SW480 (cell line): ENCODE data around the gene IQSEC1.

ENCODE experiments used
- DNase-seq: peaks from one replicate; pipeline ENCODE4 v3.0.0-alpha.2; 2016; ENCODE audit warnings: low spot score

IQSEC1 gene

GRCh38 chr3:12954180-12954579 lies 119.0 kb downstream of the IQSEC1 start:
- DNase-seq, result no peak

- no peak for DNase-seq
Measured at GRCh38 chr3:12953201-12953995, 119.8 kb downstream of the IQSEC1 start.

GRCh38 chr3:12952343-12953200 lies 120.7 kb downstream of the IQSEC1 start:
- no peak for DNase-seq

- no peak for DNase-seq
Measured at GRCh38 chr3:12948891-12949711, 124.1 kb downstream of the IQSEC1 start.

GRCh38 chr3:12948371-12948770 lies 124.9 kb downstream of the IQSEC1 start:
- DNase-seq, result no peak

GRCh38 chr3:12947504-12948369 lies 125.5 kb downstream of the IQSEC1 start:
- DNase-seq, result peak; percentile 6

GRCh38 chr3:12946649-12947316 lies 126.4 kb downstream of the IQSEC1 start:
- no peak for DNase-seq

GRCh38 chr3:12946251-12946648 lies 127.0 kb downstream of the IQSEC1 start:
- no peak for DNase-seq

- DNase-seq, result no peak
Measured at GRCh38 chr3:12944849-12945248, 128.4 kb downstream of the IQSEC1 start.

- DNase-seq, result no peak
Measured at GRCh38 chr3:12944413-12944812, 128.8 kb downstream of the IQSEC1 start.

- no peak for DNase-seq
Measured at GRCh38 chr3:12943124-12944021, 129.9 kb downstream of the IQSEC1 start.

- DNase-seq, result no peak
Measured at GRCh38 chr3:12941495-12942023, 131.7 kb downstream of the IQSEC1 start.

- no peak for DNase-seq
Measured at GRCh38 chr3:12940854-12941253, 132.4 kb downstream of the IQSEC1 start.

- DNase-seq, result no peak
Measured at GRCh38 chr3:12939137-12939536, 134.1 kb downstream of the IQSEC1 start.

- no peak for DNase-seq
Measured at GRCh38 chr3:12938258-12938711, 134.9 kb downstream of the IQSEC1 start.

- DNase-seq, result no peak
Measured at GRCh38 chr3:12935861-12936830, 137.1 kb downstream of the IQSEC1 start.

GRCh38 chr3:12935023-12935860 lies 138.0 kb downstream of the IQSEC1 start:
- DNase-seq, result no peak
